GM12891 (cell line): ENCODE measurements around the gene TBC1D2B.
A peak's percentile ranks its signal among the peaks of the same experiment; 100 is the strongest.

ENCODE experiments used
- DNase-seq: peaks from one replicate; pipeline ENCODE4 v3.0.0; 2011; ENCODE audit warnings: low spot score; ENCODE audit not compliant: insufficient read length
- FAIRE-seq: peaks from 2 replicates; lab custom pipeline; 2011; peaks lifted over from hg19 to GRCh38; lab: Jason Lieb, UNC
- PAX5 ChIP-seq: IDR thresholded peaks from 2 replicates; pipeline ENCODE4 v1.6.1; 2011; ENCODE audit warnings: low read length, moderate library complexity, mild to moderate bottlenecking; ENCODE audit not compliant: insufficient read depth, severe bottlenecking
- POLR2A ChIP-seq: IDR thresholded peaks from 2 replicates; pipeline ENCODE4 v1.6.1; 2011; ENCODE audit warnings: low read depth, low read length, control low read depth
- POLR2AphosphoS5 ChIP-seq: IDR thresholded peaks from 2 replicates; pipeline ENCODE4 v1.6.1; 2011; ENCODE audit warnings: low read depth, low read length, control low read depth
- POU2F2 ChIP-seq: IDR thresholded peaks from 2 replicates; pipeline ENCODE4 v1.6.1; 2011; ENCODE audit warnings: low read depth, mild to moderate bottlenecking, control low read depth, low read length, moderate library complexity
- SPI1 ChIP-seq: IDR thresholded peaks from 2 replicates; pipeline ENCODE4 v1.6.1; 2011; ENCODE audit warnings: low read depth, low read length, control low read depth
- TAF1 ChIP-seq: IDR thresholded peaks from 2 replicates; pipeline ENCODE4 v1.6.1; 2011; ENCODE audit warnings: low read depth, low read length, control low read depth

TBC1D2B gene

GRCh38 chr15:78065284-78065872 is 12.1 kb downstream of the TBC1D2B start:
- FAIRE-seq (peak; percentile 54), DNase-seq (no peak)

GRCh38 chr15:78064544-78064943 is 13.0 kb downstream of the TBC1D2B start:
- TF ChIP-seq POLR2A: no peak
- TF ChIP-seq POLR2AphosphoS5: no peak
- TF ChIP-seq SPI1: no peak
- TF ChIP-seq PAX5: no peak
- TF ChIP-seq TAF1: no peak
- TF ChIP-seq POU2F2: no peak
- no peak for FAIRE-seq
- no peak for DNase-seq

More at GRCh38 chr15:78065284-78065872, 12.1 kb downstream of the TBC1D2B start:
- TF ChIP-seq POU2F2 (no peak), POLR2AphosphoS5 (no peak), POLR2A (no peak), TAF1 (no peak), SPI1 (no peak), PAX5 (no peak)

GRCh38 chr15:78063970-78064385 is 13.5 kb downstream of the TBC1D2B start:
- FAIRE-seq (no peak), DNase-seq (no peak)
- TF ChIP-seq PAX5: no peak
- no peak for TF ChIP-seq POU2F2
- no peak for TF ChIP-seq POLR2AphosphoS5
- no peak for TF ChIP-seq POLR2A
- no peak for TF ChIP-seq TAF1

GRCh38 chr15:78063217-78063616 is 14.3 kb downstream of the TBC1D2B start:
- no peak for FAIRE-seq
- TF ChIP-seq PAX5: no peak
- TF ChIP-seq POLR2A: no peak
- TF ChIP-seq SPI1: no peak
- no peak for TF ChIP-seq TAF1
- TF ChIP-seq POU2F2: no peak
- TF ChIP-seq POLR2AphosphoS5: no peak

GRCh38 chr15:78061963-78062427 is 15.5 kb downstream of the TBC1D2B start:
- FAIRE-seq: peak; percentile 33
- TF ChIP-seq SPI1 (no peak), POU2F2 (no peak), POLR2A (no peak), PAX5 (no peak), TAF1 (no peak), POLR2AphosphoS5 (no peak)
- no peak for DNase-seq

More at GRCh38 chr15:78063217-78063616, 14.3 kb downstream of the TBC1D2B start:
- no peak for DNase-seq

GRCh38 chr15:78060232-78060631 is 17.3 kb downstream of the TBC1D2B start:
- DNase-seq (no peak), FAIRE-seq (no peak)
- TF ChIP-seq TAF1: no peak
- no peak for TF ChIP-seq SPI1
- no peak for TF ChIP-seq POU2F2
- no peak for TF ChIP-seq POLR2AphosphoS5
- TF ChIP-seq POLR2A: no peak
- no peak for TF ChIP-seq PAX5

- no peak for FAIRE-seq
- TF ChIP-seq POU2F2 (no peak), POLR2A (no peak), POLR2AphosphoS5 (no peak), SPI1 (no peak)
Observed at GRCh38 chr15:78059110-78059839, 18.2 kb downstream of the TBC1D2B start.

GRCh38 chr15:78058401-78058935 is 19.0 kb downstream of the TBC1D2B start:
- FAIRE-seq (no peak), DNase-seq (no peak)
- TF ChIP-seq POLR2A (no peak), TAF1 (no peak), POLR2AphosphoS5 (no peak), SPI1 (no peak), POU2F2 (no peak), PAX5 (no peak)

More at GRCh38 chr15:78059110-78059839, 18.2 kb downstream of the TBC1D2B start:
- DNase-seq: no peak

GRCh38 chr15:78057803-78058202 is 19.7 kb downstream of the TBC1D2B start:
- DNase-seq (no peak), FAIRE-seq (no peak)
- TF ChIP-seq SPI1 (no peak), POU2F2 (no peak), POLR2AphosphoS5 (no peak), POLR2A (no peak), PAX5 (no peak), TAF1 (no peak)

GRCh38 chr15:78056714-78057269 is 20.7 kb downstream of the TBC1D2B start:
- FAIRE-seq (no peak), DNase-seq (no peak)
- TF ChIP-seq POU2F2 (no peak), SPI1 (peak; percentile 53), POLR2AphosphoS5 (no peak)
